Rectal smooth muscle tissue (tissue), 1 donor: Measurements from ENCODE around the gene FTO.

ENCODE experiments used
- H3K27ac ChIP-seq: one replicate; pipeline ENCODE4 v1.7.0; 2013; ENCODE audit warnings: low read depth, low read length, inconsistent platforms
- H3K27me3 ChIP-seq: one replicate; pipeline ENCODE4 v1.7.0; 2013; ENCODE audit warnings: low read length; ENCODE audit not compliant: control insufficient read depth, insufficient read depth
- H3K36me3 ChIP-seq: one replicate; pipeline ENCODE4 v1.7.0; 2013; ENCODE audit warnings: low read length; ENCODE audit not compliant: control insufficient read depth, insufficient read depth
- H3K4me1 ChIP-seq: one replicate; pipeline ENCODE4 v1.7.0; 2013; ENCODE audit warnings: low read length; ENCODE audit not compliant: control insufficient read depth, insufficient read depth
- H3K4me3 ChIP-seq: one replicate; pipeline ENCODE4 v1.7.0; 2013; ENCODE audit warnings: low read length
- H3K9ac ChIP-seq: one replicate; pipeline ENCODE4 v1.7.0; 2013; ENCODE audit warnings: low read length

The FTO gene

DNA sequence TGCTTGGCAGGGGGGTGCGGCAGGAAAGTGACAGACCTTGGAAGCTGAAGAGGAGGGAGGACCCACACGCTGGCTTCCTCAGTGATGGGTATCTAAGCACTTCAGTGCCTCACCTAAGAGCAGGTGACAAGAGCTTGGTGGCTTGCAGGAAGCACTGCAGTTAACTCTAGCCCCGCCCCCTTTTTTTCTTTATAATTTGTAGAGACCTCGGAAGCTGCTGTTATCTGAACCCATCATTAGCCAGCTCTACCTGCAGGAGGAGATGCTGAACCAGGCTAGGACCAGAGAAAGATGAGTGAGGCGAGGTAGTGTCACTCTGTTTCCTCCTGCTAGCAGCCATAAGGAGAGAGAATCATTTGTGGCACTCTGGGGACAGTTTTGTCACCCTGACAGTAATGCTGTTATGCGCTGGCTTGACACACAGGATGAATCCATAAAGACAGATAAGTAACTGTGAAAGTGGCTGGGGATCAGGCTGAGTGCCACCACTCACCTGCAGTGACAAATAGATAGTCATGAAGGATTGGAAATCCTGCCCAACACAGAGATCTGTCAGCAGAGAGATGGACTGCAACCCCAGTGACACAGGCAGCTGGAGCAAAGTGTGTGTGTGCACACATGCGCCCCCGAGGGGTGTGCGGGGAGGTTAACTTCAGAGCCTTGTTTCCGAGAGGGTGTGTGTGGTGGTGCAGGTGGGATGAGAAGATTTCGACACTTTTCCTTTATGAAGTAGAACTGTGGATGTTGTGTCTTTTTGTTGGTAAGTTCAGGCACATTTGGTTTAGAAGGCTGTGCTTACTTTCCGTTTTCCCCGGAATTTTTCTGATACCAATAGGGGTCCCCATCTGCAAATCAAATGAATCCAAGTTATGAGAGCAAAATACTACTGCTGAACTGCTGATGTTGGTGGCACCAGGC lies 358.7 kb downstream of the FTO start:
- Histone ChIP-seq H3K9ac (no peak overlapping the region), H3K27me3 (no peaks in the 10 kb centered on the region), H3K27ac (no peak overlapping the region), H3K4me1 (no peaks in the 10 kb centered on the region), H3K36me3 (no peaks in the 10 kb centered on the region), H3K4me3 (no peak overlapping the region)

DNA sequence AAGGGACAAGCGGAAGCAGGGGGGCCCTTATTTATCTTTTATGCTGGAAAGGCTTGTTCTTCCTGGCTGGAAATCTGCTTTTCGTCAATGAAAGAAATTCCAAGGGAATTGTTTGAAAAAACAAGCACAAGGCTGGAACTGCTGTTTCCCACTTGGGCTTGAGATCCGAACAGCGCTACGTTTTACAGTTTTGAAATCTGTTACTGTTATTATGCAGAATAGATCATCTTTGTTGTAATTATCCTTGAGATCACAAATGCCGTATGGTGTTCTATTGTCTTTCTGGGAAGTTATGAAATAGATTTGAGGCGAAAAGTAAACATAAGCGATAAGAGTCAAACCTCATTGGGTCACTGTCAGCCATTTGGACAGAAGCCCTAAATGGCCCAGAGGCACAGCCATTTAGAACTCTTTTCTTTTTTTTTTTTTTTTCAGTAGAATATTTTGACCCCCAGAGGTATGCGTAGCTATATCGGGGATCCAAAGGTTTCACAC lies 359.4 kb downstream of the FTO start:
- H3K27ac ChIP-seq: no peak overlapping the region
- no peak overlapping the region for H3K4me3 ChIP-seq
- no peaks in the 10 kb centered on the region for H3K27me3 ChIP-seq
- no peaks in the 10 kb centered on the region for H3K4me1 ChIP-seq
- no peak overlapping the region for H3K9ac ChIP-seq
- no peaks in the 10 kb centered on the region for H3K36me3 ChIP-seq

DNA sequence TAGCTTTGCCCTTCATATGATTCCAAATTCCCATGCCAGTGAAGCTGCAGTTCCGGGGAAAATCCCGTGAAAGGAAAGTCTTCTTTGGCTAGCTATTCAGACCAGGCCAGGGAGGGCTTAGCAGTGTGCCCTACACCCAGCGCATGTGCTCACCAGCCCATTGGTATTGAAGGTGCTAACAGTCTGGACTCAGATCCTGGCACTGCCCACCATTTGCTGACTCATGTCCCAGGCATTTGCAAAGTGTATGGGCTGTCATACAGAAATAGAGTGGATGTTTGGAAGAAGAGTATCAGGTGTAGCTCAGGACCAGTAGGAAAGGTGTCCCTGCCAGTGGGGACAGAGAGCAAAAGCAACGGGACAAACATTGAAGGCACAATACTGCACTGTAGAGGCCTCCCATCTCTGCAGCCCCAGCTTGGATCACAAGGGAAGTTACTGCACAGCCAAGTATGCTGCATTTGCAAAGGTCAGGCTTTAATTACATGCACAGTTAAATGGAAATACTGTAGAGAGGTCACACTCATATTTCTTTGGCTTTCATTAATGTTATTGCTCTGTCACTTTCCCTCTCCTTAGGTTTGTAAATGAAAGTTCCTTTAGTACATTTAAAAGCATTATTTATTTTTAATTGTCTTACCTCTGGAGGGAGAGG lies 362.6 kb downstream of the FTO start:
- Histone ChIP-seq H3K27me3 (no peaks in the 10 kb centered on the region), H3K9ac (no peak overlapping the region), H3K27ac (no peak overlapping the region), H3K4me3 (no peak overlapping the region), H3K36me3 (no peaks in the 10 kb centered on the region), H3K4me1 (no peaks in the 10 kb centered on the region)

DNA sequence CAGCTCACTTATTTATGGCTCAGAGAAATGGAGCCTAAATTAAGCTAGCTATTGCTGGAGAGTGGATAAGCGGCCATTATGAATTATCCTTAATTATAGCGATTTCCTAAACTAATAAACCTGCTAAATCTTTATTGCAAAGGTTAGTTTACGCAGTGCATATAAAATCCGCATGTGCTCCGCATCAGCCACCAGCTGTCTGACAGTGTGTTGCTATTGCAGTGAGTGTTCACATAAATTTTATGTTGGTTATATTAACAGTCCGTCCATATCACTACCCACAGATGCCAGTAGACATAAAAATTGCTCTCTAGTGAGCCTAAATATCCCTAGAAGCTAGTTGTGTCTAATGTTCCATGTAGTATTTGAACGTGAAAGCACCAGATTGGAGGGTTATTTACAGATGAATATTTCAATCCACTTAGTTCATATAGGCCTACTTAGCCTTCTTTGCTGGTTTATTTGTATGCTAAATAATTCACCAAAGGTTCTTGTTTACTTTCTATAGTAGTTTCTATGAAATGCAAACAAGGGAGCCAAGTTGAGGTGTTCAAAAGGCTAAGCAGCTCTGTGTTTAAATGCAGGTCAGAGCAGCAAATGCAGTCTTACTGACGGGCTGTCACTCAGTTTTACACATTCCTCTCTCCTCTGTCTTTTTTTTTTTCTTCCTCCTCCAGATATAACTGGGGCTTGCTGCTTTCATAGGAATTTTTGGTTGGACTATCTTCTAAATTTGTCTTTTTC lies 363.5 kb downstream of the FTO start:
- no peak overlapping the region for H3K9ac ChIP-seq
- no peak overlapping the region for H3K4me3 ChIP-seq
- H3K4me1 ChIP-seq: no peaks in the 10 kb centered on the region
- H3K27ac ChIP-seq: no peak overlapping the region
- H3K27me3 ChIP-seq: no peaks in the 10 kb centered on the region
- H3K36me3 ChIP-seq: no peaks in the 10 kb centered on the region

DNA sequence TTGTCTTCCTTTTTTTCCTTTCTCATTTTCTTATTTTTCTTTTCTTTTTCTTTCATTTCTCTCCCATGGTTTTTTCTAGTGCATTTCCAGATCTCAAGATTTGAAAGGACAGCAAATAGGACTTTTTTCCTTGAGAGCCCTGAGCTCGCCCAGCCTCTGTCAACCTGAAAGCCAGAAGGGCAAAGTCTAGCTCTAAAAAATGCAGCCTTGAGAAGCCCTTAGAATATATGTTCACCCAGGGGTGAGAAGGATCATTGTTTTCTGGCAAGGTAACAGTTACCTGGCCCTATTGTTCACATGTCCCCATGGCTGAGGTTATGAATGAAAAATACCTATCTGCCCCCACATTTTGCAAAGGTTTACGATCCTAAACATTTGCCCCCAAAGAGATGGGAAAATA lies 364.3 kb downstream of the FTO start:
- Histone ChIP-seq H3K9ac (no peak overlapping the region), H3K4me1 (no peaks in the 10 kb centered on the region), H3K4me3 (no peak overlapping the region), H3K27me3 (no peaks in the 10 kb centered on the region), H3K36me3 (no peaks in the 10 kb centered on the region), H3K27ac (no peak overlapping the region)

DNA sequence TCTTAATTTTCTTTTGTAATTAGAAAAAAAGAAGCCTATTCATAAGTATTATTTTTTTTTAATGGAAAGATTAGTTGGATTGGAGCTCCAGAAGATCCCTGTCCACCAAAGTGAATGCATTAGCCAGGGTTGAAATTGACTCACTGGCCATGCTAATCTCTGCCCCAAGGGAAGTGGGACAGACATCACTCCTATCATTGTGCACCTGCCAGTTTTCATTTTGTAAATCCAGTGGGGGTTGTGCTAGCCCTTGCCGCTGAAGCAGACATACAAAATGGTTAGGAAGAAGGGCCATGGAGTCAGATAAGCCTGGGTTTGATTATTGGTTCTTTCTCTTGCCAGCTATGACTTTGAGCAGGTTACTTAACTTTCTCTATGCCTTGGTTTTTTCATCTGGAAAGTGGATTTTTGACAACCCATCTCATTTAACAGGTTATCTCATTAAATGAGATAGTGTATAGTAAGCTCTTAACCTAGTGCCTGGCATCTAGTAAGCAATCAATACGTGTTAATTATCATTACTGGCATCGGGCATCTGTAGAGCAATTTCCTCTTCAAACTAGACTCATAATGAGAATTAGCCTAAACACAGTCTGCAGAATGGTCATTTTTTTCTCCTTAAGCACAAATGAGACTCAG lies 365.8 kb downstream of the FTO start:
- no peak overlapping the region for H3K9ac ChIP-seq
- H3K36me3 ChIP-seq: no peaks in the 10 kb centered on the region
- H3K27ac ChIP-seq: no peak overlapping the region
- no peaks in the 10 kb centered on the region for H3K4me1 ChIP-seq
- H3K4me3 ChIP-seq: no peak overlapping the region
- no peaks in the 10 kb centered on the region for H3K27me3 ChIP-seq

DNA sequence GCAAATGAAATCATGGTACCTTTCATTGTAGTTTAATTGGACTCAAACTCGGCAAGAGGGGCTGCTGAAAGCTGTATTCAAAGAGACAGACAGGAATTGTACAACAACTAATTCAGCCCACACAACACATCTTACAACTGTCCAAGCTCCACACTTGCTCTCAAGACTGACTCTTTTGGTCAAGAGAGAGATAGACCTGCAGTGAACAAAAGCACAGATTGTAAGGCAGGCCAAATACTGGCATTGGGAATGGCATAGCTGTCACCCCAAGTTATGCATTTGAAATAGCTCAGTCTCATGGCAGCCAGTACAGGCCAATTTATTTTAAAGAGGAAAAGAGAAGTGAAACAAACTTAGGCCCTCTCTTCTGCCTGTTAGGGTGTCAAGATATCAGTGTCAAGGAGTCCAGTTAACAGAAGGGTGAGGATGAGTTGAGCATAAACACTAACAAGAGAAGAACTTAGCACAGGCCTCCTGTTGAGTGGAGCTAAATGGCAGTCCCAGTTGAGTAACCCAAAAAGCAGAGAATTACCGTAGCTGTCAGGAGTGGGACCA lies 366.9 kb downstream of the FTO start:
- Histone ChIP-seq H3K4me3 (no peak overlapping the region), H3K27ac (no peak overlapping the region), H3K27me3 (no peaks in the 10 kb centered on the region), H3K4me1 (no peaks in the 10 kb centered on the region), H3K36me3 (no peaks in the 10 kb centered on the region), H3K9ac (no peak overlapping the region)

DNA sequence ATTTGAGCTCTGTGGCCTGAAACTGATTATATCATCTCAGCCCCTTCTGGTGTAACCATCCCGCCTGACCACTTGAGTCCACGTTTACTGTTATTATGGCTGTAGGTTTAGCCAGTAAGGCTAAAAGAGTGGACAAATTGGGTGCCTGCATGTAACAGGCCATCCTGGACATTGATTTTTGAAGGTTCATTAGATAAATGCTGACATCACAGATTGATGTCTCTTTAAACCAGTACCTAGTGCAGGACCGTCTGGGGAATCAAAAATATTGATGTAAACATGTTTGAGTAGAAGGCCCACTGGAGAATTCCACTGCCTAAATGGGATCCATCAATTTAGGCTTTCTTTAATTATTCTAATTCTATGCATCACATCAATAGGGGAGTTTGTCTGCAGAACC lies 367.6 kb downstream of the FTO start:
- Histone ChIP-seq H3K27me3 (no peaks in the 10 kb centered on the region), H3K27ac (no peak overlapping the region), H3K36me3 (no peaks in the 10 kb centered on the region), H3K4me3 (no peak overlapping the region), H3K4me1 (no peaks in the 10 kb centered on the region), H3K9ac (no peak overlapping the region)

DNA sequence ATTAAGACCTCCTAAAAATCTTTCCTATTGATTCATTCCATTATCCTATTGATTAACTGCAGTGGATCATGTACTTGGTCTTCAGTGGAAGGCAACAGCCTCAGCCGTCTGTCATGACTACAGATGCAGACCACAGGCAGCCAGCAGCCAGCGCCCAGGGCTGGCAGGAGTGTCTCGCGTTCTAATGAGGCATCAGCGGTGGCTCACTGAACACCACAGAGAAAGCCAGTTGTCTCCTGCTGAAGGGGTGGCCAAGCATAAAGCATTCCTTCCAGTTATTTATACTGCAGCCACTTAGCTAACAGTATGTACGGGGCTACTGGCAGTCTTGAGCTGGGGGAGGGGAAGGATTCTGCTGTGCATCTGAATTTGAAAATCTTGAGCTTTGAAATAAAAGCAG lies 368.3 kb downstream of the FTO start:
- Histone ChIP-seq H3K27me3 (no peaks in the 10 kb centered on the region), H3K27ac (no peak overlapping the region), H3K4me1 (no peaks in the 10 kb centered on the region), H3K4me3 (no peak overlapping the region), H3K36me3 (no peaks in the 10 kb centered on the region), H3K9ac (no peak overlapping the region)

DNA sequence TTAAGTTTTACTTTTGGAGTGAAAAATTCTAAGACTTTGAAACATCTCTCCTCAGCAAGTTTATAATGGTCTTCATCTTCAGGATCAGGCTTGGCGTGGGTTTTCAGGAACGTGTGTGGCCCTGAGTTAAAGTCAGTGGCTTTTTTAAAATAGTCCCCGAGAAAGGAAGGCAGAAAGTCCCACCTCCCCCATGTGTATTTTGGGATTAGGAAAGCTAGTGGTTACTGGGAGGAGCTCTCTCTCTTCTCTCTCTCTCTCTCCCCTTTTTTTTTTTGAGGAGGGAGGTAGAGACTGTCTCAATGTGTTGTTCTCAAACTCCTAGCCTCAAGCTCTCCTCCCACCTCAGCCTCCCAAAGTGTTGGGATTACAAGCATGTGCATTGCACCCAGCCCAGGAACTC lies 369.4 kb downstream of the FTO start:
- no peak overlapping the region for H3K9ac ChIP-seq
- no peaks in the 10 kb centered on the region for H3K27me3 ChIP-seq
- H3K36me3 ChIP-seq: no peaks in the 10 kb centered on the region
- no peak overlapping the region for H3K4me3 ChIP-seq
- H3K27ac ChIP-seq: no peak overlapping the region
- no peaks in the 10 kb centered on the region for H3K4me1 ChIP-seq

DNA sequence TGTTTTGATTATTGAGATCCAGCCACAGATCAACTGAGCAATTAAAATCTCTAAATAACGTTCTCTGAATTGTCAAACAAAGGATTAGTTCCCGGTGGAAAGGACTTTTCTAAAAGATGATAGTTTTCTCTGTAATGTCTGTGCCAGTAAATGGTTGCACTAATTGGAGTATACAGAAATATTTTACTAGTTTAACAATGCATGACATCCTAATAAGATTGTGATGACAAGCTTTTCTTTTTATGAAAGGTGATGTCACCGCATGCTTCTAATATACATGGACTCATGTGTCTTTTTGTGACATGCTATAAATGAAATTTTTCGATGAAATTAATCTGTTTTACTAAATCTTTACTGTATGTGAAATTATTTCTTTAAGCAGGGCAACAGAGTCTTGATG lies 371.5 kb downstream of the FTO start:
- Histone ChIP-seq H3K4me1 (no peaks in the 10 kb centered on the region), H3K27ac (no peak overlapping the region), H3K4me3 (no peak overlapping the region), H3K27me3 (no peaks in the 10 kb centered on the region), H3K36me3 (no peaks in the 10 kb centered on the region), H3K9ac (no peak overlapping the region)

DNA sequence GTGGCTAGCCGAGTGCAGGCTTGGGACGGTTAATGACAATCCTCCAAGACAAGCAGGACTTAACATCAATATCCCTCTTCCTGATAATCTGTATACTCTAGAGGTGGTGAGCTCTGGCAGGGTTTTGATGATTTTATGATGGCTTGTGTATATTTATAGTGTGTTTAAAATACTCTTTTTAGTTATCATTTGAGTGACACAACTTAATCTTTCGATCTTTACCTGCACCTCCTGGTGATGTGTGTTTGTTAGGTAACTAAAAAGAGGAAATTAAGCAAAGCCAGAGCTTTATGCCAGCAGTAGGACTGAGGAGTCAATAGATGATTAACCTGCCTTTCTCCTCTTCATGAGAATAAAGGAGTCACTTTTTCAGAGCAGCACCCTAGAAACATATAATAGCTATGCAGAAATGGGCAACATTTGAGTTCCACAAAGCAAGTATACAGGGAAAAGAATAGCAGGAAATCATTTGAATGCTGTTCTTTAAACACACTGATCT lies 372.1 kb downstream of the FTO start:
- Histone ChIP-seq H3K36me3 (no peaks in the 10 kb centered on the region), H3K9ac (no peak overlapping the region), H3K27me3 (no peaks in the 10 kb centered on the region), H3K4me1 (no peaks in the 10 kb centered on the region), H3K27ac (no peak overlapping the region), H3K4me3 (no peak overlapping the region)
